HepG2 (cell line): ENCODE measurements around the gene MRPL38. TPM values are rescaled to one million over a fixed set of nuclear protein-coding genes. Genes with fewer than 3 reads are reported as not detected.
A peak's percentile ranks its signal among the peaks of the same experiment; 100 is the strongest.

Source experiments
- FOXO1 ChIP-seq: sonication (generic); formaldehyde crosslinking; IDR thresholded peaks from 2 replicates; pipeline ENCODE4 v1.4.0; 2020; ENCODE audit warnings: missing genetic modification reagents
- FOXP1 ChIP-seq, 2 experiments: fragments of 450-650 bp in 1 of 2; IDR thresholded peaks; 2 replicates each; pipeline ENCODE4 v1.6.1; 2017 to 2018; ENCODE audit warnings: antibody characterized with exemption in 1 of 2
- SRSF1 ChIP-seq: fragments of 200-400 bp; formaldehyde crosslinking; optimal IDR thresholded peaks from 2 replicates; pipeline ENCODE3; 2017; ENCODE audit warnings: mild to moderate bottlenecking, low read depth, low read length, moderate library complexity
- STAT5B ChIP-seq: sonication (generic); formaldehyde crosslinking; IDR thresholded peaks from 2 replicates; pipeline ENCODE4 v1.4.0; 2020; ENCODE audit warnings: missing genetic modification reagents
- TSC22D2 ChIP-seq: sonication (generic); formaldehyde crosslinking; IDR thresholded peaks from 2 replicates; pipeline ENCODE4 v1.5.1; 2020; ENCODE audit warnings: missing genetic modification reagents, mild to moderate bottlenecking, borderline replicate concordance
- ZNF124 ChIP-seq: sonication (generic); formaldehyde crosslinking; IDR thresholded peaks from 2 replicates; pipeline ENCODE4 v1.4.0; 2020; ENCODE audit warnings: missing genetic modification reagents
- ZNF550 ChIP-seq: sonication (generic); formaldehyde crosslinking; IDR thresholded peaks from 2 replicates; pipeline ENCODE4 v1.4.0; 2020; ENCODE audit warnings: mild to moderate bottlenecking, missing genetic modification reagents, borderline replicate concordance
- ZNF589 ChIP-seq: sonication (generic); formaldehyde crosslinking; conservative IDR thresholded peaks from 2 replicates; pipeline ENCODE4 v1.8.0; 2022; ENCODE audit warnings: mild to moderate bottlenecking, moderate library complexity, missing genetic modification reagents
- ZNF777 ChIP-seq: sonication (generic); formaldehyde crosslinking; IDR thresholded peaks from 2 replicates; pipeline ENCODE4 v1.4.0; 2020; ENCODE audit warnings: missing genetic modification reagents
- polyA plus RNA-seq, 8 experiments: library from polyadenylated mRNA; depleted of rRNA in 3 of 8; stranded (reverse) in 7 of 8; unstranded in 1 of 8; fragments of >200 nt; fragmentation: Illumina TruSeq in 4 of 8; extraction: Trizol in 4 of 8; gene quantifications; 2 replicates each; pipeline versions ENCODE4 v1.2.1 to v1.2.3, GENCODE V29; 2011 to 2016; ENCODE audit warnings: low read depth in 4 of 8, missing spikeins in 1 of 8, mixed read lengths in 1 of 8; ENCODE audit not compliant: insufficient read depth in 1 of 8
- total RNA-seq, 5 experiments: library from RNA; depleted of rRNA; stranded (reverse); fragments of >200 nt; fragmentation: Illumina TruSeq; extraction: Trizol; gene quantifications; 2 replicates each; pipeline ENCODE4 v1.2.3, GENCODE V29; 2016; ENCODE audit warnings: low read depth in 1 of 5
- TF ChIP-seq, protein P1 (sequence below): sonication (generic); formaldehyde crosslinking; IDR thresholded peaks from 2 replicates; pipeline ENCODE4 v1.5.1; 2020; ENCODE audit warnings: missing genetic modification reagents, mild to moderate bottlenecking, borderline replicate concordance
- TF ChIP-seq, protein P2 (sequence below): sonication (generic); formaldehyde crosslinking; IDR thresholded peaks from 2 replicates; pipeline ENCODE4; 2020; ENCODE audit warnings: missing genetic modification reagents, mild to moderate bottlenecking, borderline replicate concordance
- TF ChIP-seq, protein P3 (sequence below): sonication (generic); formaldehyde crosslinking; IDR thresholded peaks from 2 replicates; pipeline ENCODE4 v1.5.0; 2020; ENCODE audit warnings: mild to moderate bottlenecking, missing genetic modification reagents
- TF ChIP-seq, protein P4 (sequence below): sonication (generic); formaldehyde crosslinking; IDR thresholded peaks from 2 replicates; pipeline ENCODE4 v1.4.0; 2020; ENCODE audit warnings: missing genetic modification reagents
- TF ChIP-seq, protein P5 (sequence below): IDR thresholded peaks from 2 replicates; pipeline ENCODE4 v1.6.1; 2016; ENCODE audit warnings: low read depth
- TF ChIP-seq, protein P6 (sequence below): sonication (generic); formaldehyde crosslinking; IDR thresholded peaks from 2 replicates; pipeline ENCODE4 v1.5.0; 2020; ENCODE audit warnings: missing genetic modification reagents, mild to moderate bottlenecking, borderline replicate concordance

MRPL38 gene
- total and polyA plus RNA-seq, 2 of the 13 experiments (the other 11 are each of a cell fraction or from before 2014, with no cell fraction given), result 83.7 to 125 TPM

DNA sequence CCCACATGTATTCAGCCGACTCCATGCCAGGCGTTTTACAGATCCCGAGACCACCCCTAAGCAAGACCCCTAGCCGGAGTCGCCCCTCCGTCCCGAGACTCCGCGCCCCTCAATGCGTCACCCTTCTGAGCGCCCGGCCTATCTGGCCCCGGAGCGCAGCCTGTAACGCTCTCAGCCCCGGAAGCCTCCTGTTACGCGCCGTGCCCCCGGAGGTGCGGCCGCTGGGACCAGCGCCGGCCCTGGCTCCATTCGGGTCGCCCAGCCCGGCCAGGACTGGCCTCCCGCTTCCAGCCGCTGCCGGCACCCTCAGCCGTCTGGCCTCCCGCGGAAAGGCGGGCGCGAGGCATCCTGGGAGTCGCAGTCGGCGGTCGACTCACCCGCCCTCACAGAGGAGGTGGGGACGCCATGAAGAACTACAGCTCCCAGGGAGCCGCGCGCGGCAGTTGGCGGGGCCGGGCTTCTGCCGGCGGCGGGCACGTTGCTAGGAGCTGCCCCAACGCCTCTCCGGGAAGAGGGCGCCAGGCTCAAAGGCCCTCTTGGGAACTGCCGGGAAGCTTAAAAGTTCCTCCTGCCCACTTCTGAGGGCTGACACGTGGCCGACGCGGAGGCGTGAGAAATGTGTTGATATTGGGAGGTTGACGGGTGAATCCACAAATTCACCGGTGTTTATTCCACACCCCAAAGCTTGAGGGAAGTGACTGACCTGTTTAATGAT lies 36.2 kb upstream of the MRPL38 start, which contains the start of gene FBF1 (continued):
- TF ChIP-seq, protein P1, sequence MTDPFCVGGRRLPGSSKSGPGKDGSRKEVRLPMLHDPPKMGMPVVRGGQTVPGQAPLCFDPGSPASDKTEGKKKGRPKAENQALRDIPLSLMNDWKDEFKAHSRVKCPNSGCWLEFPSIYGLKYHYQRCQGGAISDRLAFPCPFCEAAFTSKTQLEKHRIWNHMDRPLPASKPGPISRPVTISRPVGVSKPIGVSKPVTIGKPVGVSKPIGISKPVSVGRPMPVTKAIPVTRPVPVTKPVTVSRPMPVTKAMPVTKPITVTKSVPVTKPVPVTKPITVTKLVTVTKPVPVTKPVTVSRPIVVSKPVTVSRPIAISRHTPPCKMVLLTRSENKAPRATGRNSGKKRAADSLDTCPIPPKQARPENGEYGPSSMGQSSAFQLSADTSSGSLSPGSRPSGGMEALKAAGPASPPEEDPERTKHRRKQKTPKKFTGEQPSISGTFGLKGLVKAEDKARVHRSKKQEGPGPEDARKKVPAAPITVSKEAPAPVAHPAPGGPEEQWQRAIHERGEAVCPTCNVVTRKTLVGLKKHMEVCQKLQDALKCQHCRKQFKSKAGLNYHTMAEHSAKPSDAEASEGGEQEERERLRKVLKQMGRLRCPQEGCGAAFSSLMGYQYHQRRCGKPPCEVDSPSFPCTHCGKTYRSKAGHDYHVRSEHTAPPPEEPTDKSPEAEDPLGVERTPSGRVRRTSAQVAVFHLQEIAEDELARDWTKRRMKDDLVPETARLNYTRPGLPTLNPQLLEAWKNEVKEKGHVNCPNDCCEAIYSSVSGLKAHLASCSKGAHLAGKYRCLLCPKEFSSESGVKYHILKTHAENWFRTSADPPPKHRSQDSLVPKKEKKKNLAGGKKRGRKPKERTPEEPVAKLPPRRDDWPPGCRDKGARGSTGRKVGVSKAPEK (CRISPR knock-in tag), result 0 out of 2 replicates have a peak, but pooled peaks have one; percentile 67
- TF ChIP-seq STAT5B (CRISPR knock-in tag), result peak; percentile 89; the same call in 1 of the 2 replicates
- TF ChIP-seq, protein P2, sequence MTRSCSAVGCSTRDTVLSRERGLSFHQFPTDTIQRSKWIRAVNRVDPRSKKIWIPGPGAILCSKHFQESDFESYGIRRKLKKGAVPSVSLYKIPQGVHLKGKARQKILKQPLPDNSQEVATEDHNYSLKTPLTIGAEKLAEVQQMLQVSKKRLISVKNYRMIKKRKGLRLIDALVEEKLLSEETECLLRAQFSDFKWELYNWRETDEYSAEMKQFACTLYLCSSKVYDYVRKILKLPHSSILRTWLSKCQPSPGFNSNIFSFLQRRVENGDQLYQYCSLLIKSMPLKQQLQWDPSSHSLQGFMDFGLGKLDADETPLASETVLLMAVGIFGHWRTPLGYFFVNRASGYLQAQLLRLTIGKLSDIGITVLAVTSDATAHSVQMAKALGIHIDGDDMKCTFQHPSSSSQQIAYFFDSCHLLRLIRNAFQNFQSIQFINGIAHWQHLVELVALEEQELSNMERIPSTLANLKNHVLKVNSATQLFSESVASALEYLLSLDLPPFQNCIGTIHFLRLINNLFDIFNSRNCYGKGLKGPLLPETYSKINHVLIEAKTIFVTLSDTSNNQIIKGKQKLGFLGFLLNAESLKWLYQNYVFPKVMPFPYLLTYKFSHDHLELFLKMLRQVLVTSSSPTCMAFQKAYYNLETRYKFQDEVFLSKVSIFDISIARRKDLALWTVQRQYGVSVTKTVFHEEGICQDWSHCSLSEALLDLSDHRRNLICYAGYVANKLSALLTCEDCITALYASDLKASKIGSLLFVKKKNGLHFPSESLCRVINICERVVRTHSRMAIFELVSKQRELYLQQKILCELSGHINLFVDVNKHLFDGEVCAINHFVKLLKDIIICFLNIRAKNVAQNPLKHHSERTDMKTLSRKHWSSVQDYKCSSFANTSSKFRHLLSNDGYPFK (CRISPR knock-in tag), result no peak; the same call in 1 of the 2 replicates
- TF ChIP-seq, protein P3, sequence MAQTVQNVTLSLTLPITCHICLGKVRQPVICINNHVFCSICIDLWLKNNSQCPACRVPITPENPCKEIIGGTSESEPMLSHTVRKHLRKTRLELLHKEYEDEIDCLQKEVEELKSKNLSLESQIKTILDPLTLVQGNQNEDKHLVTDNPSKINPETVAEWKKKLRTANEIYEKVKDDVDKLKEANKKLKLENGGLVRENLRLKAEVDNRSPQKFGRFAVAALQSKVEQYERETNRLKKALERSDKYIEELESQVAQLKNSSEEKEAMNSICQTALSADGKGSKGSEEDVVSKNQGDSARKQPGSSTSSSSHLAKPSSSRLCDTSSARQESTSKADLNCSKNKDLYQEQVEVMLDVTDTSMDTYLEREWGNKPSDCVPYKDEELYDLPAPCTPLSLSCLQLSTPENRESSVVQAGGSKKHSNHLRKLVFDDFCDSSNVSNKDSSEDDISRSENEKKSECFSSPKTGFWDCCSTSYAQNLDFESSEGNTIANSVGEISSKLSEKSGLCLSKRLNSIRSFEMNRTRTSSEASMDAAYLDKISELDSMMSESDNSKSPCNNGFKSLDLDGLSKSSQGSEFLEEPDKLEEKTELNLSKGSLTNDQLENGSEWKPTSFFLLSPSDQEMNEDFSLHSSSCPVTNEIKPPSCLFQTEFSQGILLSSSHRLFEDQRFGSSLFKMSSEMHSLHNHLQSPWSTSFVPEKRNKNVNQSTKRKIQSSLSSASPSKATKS (CRISPR knock-in tag), result no peak
- TF ChIP-seq, protein P4, sequence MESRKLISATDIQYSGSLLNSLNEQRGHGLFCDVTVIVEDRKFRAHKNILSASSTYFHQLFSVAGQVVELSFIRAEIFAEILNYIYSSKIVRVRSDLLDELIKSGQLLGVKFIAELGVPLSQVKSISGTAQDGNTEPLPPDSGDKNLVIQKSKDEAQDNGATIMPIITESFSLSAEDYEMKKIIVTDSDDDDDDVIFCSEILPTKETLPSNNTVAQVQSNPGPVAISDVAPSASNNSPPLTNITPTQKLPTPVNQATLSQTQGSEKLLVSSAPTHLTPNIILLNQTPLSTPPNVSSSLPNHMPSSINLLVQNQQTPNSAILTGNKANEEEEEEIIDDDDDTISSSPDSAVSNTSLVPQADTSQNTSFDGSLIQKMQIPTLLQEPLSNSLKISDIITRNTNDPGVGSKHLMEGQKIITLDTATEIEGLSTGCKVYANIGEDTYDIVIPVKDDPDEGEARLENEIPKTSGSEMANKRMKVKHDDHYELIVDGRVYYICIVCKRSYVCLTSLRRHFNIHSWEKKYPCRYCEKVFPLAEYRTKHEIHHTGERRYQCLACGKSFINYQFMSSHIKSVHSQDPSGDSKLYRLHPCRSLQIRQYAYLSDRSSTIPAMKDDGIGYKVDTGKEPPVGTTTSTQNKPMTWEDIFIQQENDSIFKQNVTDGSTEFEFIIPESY, result peak; percentile 58; the same call in 1 of the 2 replicates
- TF ChIP-seq ZNF589, result peak; percentile 64; the same call in 1 of the 2 replicates
- peak; percentile 98 for TF ChIP-seq ZNF124
- TF ChIP-seq, protein P5, sequence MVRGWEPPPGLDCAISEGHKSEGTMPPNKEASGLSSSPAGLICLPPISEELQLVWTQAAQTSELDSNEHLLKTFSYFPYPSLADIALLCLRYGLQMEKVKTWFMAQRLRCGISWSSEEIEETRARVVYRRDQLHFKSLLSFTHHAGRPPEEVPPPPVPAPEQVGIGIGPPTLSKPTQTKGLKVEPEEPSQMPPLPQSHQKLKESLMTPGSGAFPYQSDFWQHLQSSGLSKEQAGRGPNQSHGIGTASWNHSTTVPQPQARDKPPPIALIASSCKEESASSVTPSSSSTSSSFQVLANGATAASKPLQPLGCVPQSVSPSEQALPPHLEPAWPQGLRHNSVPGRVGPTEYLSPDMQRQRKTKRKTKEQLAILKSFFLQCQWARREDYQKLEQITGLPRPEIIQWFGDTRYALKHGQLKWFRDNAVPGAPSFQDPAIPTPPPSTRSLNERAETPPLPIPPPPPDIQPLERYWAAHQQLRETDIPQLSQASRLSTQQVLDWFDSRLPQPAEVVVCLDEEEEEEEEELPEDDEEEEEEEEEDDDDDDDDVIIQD (CRISPR knock-in tag), result peak; percentile 83; the same call in 1 of the 2 replicates
- peak; percentile 99 for TF ChIP-seq TSC22D2
- peak; percentile 64; the same call in 1 of the 2 replicates for TF ChIP-seq FOXO1 (CRISPR knock-in tag)
- TF ChIP-seq, protein P6, sequence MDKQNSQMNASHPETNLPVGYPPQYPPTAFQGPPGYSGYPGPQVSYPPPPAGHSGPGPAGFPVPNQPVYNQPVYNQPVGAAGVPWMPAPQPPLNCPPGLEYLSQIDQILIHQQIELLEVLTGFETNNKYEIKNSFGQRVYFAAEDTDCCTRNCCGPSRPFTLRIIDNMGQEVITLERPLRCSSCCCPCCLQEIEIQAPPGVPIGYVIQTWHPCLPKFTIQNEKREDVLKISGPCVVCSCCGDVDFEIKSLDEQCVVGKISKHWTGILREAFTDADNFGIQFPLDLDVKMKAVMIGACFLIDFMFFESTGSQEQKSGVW (CRISPR knock-in tag), result no peak
- no peak for TF ChIP-seq FOXP1 (IDR thresholded peaks at IDR 0.05)
- TF ChIP-seq FOXP1 (CRISPR knock-in tag; IDR thresholded peaks at IDR 0.05), result peak; percentile 30; the same call in 1 of the 2 replicates
- peak; percentile 70 for TF ChIP-seq SRSF1
- no peak for TF ChIP-seq ZNF550 (CRISPR knock-in tag)
- TF ChIP-seq ZNF777, result peak; percentile 83
